ENCODE data around the gene CMTM7.
"Not testable (repeated sequence)": the region's sequence is repeated elsewhere in the genome, so short reads cannot be mapped to it uniquely, and the experiment has no call there.

Gene CMTM7

DNA sequence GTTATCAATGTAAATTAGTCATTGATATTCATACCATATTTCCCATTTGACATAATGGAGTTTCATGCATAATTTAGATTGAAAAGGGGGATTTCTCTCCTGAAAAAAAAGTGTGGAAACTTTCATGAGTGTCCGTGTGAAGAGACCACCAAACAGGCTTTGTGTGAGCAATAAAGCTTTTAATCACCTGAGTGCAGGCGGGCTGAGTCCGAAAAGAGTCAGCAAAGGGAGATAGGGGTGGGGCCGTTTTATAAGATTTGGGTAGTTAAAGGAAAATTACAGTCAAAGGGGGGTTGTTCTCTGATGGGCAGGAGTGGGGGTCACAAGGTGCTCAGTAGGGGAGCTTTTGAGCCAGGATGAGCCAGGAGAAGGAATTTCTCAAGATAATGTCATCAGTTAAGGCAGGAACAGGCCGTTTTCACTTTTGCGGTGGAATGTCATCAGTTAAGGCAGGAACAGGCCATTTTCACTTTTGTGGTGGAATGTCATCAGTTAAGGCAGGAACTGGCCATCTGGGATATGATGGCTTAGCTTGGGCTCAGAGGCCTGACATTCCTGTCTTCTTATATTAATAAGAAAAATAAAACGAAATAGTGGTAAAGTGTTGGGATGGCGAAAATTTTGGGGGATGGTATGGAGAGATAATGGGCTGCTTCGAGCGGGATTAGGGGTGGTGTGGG is 69.3 kb downstream of the CMTM7 start:
- DNase-seq (ENCODE audit: low spot score), result not testable (repeated sequence)

DNA sequence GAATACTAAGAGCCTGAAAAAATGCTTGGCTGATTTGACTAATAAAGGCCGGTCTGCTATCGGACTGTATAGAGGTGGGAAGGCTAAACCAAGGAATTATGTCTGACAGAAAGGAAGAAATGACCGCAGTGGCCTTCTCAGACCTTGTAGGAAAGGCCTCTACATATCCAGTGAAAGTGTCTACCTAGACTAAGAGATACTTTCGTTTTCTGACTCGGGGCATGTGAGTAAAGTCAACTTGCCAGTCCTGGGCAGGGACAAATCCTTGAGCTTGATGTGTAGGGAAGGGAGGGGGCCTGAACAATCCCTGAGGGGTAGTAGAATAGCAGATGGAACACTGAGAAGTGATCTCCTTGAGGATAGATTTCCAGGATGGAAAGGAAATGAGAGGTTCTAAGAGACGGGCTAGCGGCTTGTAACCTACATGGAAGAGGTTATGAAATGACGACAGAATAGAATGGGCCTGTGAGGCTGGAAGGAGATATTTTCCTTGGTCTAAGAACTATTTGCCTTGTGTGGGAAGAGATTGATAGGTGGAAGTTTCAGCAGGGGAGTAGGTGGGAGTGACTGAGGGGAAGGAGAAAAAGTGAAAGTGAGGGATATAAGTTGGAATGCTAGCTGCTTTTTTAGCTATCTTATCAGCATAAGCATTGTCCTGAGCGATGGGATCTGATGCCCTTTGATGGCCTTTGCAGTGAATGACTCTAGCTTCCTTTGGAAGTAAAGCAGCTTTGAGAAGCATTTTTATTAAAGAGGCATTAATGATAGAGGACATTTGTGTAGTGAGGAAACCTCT is 70.7 kb downstream of the CMTM7 start:
- DNase-seq (ENCODE audit: low spot score), result not testable (repeated sequence)

DNA sequence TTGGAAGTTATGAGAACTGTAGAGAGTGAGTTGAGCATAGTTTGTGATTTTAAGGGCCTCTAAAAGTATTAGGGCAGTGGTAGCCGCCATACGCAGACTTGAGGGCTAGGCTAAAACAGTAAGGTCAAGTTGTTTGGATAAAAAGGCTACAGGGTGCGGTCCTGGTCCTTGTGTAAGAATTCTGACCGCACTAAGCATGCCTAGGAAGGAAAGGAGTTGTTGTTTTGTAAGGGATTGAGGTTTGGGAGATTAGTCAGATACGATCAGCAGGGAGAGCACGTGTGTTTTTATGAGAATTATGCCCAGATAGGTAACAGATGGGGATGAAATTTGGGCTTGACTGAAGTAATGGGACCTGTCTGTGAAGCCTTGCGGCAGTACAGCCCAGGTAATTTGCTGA is 71.8 kb downstream of the CMTM7 start:
- DNase-seq (ENCODE audit: low spot score), result not testable (repeated sequence)

DNA sequence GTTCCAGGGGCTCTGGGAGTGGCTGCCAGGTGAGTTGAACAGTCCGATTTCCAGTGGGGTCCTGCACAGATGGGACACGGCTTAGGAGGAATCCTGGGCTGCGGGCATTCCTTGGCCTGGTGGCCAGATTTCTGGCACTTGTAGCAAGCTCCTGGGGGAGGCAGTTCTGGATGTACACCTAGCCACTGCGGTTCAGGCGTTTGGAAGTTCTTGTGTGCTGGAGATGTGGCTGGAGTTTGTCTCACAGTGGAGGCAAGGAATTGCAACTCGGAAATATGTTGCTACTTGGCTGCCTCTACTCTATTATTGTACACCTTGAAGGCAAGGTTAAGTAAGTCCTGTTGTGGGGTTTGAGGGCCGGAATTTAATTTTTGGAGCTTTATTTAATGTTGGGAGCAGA is 73.1 kb downstream of the CMTM7 start:
- not testable (repeated sequence) for DNase-seq (ENCODE audit: low spot score)

DNA sequence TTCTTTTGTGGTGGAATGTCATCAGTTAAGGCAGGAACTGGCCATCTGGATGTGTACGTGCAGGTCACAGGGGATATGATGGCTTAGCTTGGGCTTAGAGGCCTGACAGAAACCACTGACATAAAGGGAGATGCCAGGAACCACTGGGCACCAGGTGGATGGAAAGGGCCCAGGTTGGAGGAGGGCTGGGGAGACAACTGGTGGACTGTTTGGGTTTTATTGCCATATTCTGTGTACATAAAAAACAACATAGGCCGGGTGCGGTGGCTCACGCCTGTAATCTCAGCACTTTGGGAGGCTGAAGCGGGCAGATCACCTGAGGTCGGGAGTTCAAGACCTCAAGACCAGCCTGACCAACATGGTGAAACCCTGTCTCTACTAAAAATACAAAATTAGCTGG is 75.2 kb downstream of the CMTM7 start:
- not testable (repeated sequence) for DNase-seq (ENCODE audit: low spot score)

DNA sequence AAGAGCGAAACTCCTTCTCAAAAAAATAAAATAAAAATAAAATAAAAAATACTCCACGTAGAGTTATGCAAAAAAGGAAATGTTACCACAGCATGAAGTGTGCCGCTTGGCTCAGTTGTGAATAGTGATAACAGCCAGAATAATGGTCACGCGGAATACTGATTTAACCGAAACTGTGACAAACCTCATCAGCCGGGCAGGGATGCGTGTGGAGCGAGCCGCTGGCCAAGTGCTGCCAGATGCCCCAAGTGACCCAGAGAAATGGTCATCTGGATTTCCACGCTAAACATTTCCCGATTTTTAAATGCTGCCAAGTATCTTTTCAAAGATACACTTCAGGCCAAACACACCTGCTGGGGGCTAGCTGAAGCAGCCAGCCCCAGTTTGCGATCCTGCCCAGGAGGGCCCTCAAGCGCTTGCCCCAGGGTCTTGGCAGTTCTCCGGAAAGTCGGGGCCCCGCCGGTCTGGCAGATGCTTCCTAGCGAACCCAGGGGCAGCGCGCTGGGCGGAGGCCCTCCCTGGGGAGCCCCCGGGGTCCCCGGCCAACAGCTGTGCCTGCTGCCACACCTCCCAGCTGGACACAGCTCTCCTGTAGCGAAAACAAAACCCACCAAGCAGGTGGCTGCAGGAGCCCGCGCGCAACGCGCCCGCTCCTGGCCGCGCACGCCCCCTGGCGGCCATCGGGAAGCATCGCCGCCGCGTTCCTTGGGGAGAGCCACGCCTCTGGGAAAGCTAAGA is 75.8 kb downstream of the CMTM7 start:
- DNase-seq (ENCODE audit: low spot score), result peak; percentile 25

DNA sequence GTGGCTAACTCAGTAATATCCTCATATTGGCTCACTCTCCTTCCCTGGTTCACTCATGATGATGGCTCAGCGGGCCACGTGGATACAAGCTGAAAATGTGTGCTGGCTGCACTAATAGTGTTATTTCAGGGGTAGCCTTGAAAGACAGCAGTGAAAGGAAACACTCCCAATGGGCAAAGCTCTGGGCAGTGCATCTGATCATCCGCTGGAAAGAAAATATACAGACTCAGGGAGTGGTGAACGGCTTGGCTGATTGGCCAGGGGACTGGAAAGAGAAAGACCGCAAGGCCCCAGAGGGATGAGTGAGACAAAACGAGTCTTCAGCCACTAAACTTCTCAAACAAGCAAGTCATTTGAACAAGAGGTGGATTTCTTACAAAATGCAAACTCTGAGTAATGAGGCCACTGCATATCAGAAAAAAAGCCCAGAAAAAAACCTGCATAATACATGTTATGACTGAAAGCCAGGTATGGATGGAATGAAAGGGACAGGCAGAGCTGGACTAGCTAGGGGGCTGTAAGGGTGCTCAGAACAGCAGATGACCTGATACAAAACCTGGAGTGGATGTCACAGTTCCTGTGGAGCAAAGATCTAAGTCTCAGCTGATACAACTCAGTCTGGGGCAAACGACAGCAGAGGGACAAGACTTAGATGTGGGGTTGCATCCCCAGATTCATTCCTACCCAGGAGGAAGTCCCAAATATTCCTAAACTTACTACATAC is 77.7 kb downstream of the CMTM7 start:
- DNase-seq (ENCODE audit: low spot score), result no peak

DNA sequence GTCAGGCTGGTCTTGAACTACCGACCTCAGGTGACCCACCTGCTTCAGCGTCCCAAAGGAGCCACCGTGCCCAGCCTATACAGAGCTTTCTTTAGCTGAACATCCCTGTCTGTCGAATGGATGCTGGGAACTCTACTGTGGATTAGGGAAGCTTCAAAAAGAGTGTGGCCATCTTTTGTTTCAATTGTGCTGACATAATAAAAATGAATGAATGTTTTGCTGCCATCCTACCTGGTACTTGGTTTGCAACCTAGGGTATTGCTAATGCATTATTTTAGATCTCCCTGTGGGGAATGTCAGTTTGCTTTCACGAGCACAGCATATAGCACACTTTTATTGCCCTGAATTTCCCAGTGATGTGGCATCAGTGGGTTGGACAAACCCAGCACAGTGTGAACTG is 78.7 kb downstream of the CMTM7 start:
- no peak for DNase-seq (ENCODE audit: low spot score)

DNA sequence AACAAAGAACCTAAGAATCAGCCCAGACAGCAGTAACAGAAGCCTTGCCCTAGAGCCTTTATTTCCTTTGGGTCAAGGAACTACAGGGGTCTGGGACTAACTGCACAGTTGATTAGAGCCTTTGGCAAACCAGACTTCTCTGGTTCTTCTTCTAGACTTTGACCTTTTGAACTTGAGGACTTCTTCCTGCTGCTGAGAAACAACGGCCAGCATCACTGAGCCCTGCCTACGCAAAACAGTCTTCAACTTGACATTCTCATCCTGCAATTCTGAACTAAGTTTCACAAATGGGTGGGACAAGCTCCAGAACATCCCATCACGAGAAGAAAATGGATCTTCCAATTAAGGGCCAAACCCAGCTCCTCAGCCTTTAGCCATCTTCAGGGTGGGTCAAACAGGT is 79.6 kb downstream of the CMTM7 start:
- DNase-seq (ENCODE audit: low spot score), result no peak

DNA sequence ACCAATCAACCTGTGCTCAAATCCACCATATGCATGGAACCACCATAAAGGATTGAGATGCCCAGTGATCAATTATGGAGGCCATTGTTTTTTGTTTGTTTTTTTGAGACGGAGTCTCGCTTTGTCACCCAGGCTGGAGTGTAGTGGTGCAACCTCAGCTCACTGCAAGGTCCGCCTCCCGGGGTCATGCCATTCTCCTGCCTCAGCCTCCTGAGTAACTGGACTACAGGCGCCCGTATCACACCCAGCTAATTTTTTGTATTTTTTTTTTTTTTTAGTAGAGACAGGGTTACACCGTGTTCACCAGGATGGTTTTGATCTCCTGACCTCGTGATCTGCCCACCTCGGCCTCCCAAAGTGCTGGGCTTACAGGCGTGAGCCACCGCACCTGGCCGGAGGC is 80.5 kb downstream of the CMTM7 start:
- DNase-seq (ENCODE audit: low spot score), result not testable (repeated sequence)

DNA sequence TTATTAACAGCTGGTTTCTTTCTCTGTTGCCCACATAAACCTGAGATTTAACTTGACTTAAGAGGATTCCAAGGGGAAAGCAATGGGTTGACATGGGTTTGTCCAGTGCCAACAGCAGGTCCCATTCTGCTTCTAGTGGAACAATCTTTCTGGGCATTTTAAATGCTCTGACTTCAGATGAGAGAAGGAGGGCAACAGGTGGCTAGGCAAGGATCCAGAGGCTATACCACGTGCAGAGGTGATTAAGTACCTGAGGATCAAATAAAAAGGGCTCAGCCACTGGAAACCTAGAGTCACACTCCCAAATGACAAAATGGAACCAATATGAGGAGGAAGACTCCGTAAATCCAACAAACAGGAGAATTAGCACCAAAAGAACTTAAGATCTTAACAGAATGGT is 82.5 kb downstream of the CMTM7 start:
- no peak for DNase-seq (ENCODE audit: low spot score)

DNA sequence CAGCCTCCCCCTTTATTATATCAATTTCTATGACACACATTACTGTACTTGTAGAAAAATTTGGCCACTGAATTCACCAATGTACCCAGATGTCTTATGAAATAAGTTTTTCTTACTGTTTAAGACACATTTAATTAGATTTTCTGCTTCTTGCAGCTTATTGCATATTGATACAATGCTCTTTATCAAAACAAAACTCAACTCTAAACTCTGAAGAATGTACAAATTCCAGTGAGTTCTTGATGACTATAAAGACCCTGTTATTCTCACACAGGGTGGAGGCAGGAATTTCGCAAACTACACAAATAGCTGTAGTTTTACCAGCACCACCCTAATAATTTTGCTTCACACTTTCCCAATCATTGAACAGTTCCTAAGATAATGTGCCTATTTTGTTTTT is 89.0 kb downstream of the CMTM7 start:
- no peak for DNase-seq (ENCODE audit: low spot score)

DNA sequence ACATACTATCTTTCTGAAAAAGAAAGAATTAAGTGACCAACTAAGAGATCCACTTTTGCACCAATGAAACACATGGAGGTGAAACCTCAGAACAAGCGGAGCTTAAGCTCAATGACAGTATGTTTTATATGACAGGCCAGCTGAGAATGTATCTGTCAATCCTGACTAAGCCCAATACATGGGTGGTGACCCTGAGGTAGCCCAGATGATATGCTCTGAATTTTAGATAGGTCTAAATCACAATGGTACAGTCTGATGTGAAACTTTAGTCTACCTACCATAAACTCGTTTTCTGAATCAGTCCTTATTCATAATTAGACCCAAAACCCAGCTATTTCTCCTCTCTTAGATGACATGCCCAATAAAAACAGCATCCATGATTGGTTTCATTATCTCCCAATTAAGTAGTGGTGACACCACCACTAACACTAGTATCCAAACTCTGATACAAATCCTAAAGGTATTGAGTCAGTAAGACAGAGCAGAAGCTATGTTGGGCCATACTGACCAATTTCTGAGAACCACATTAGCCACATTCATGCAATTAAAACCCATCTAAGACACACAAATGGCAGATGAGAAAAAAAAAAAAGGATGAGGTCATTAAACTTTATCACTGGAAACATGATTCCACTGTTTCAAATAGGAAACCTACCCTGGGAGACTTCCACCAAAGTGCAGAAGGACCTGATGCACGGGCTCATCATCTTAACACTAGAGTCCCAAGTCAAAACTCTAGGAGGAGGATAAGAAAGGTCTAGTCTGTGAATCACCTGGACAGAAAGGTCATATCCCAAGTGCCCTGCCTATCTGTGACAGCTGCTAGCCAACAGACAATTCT is 90.4 kb downstream of the CMTM7 start:
- DNase-seq (ENCODE audit: low spot score), result no peak

DNA sequence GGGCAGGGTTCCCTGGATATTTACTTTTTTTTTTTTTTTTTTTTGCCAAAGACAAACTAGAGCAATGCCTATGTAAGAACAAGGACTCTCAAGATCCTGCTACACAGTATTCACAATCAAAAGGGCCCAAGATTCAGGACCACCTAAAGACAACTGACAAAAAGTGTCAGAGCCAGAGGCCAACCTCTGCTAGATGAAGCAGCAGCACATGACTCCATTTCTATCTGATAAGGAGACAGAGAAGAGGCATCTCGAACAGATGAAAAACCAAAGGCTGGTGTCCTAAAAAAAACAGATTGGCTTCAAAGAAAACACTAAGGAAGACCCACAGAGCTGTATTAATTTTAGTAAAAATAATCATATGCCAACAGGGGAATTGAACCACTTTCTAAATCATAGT is 91.0 kb downstream of the CMTM7 start:
- no peak for DNase-seq (ENCODE audit: low spot score)

DNA sequence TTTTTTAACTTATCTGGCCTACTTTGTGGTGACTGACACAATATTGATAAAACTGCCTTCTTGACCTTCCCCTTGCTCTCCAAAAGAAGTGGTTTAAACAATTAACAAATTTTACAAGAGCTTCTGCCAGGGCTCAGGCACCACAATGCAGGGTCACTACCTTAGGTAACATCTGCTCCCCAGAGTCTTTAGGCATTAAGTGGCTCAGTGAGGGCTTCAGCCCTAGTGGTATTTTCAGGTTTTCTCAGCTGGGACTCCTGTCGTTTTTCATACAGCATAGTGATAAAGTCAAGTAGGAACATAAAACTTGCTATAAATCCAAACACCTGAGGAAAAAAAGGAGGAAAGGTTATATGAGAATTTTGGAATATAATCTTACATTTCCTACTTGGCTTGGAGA is 92.1 kb downstream of the CMTM7 start:
- no peak for DNase-seq (ENCODE audit: low spot score)

DNA sequence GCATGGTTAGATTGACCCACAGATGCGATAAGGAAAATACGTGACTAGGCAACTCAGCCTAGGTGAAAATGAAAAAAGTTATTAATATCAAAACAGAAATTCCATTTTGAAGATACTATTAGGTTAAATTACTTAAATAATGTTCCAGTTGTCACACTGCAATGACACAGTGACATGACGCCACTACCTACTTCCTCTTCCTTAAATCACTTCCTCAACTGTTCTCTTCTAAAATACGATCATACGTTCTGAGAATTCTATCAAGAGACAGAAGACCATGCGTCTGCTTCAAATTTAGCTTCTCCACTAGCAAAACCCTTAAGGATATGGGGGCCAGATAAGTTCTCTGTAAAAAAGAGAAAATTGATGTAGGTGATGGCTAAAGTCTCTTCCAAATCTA is 92.8 kb downstream of the CMTM7 start:
- no peak for DNase-seq (ENCODE audit: low spot score)

DNA sequence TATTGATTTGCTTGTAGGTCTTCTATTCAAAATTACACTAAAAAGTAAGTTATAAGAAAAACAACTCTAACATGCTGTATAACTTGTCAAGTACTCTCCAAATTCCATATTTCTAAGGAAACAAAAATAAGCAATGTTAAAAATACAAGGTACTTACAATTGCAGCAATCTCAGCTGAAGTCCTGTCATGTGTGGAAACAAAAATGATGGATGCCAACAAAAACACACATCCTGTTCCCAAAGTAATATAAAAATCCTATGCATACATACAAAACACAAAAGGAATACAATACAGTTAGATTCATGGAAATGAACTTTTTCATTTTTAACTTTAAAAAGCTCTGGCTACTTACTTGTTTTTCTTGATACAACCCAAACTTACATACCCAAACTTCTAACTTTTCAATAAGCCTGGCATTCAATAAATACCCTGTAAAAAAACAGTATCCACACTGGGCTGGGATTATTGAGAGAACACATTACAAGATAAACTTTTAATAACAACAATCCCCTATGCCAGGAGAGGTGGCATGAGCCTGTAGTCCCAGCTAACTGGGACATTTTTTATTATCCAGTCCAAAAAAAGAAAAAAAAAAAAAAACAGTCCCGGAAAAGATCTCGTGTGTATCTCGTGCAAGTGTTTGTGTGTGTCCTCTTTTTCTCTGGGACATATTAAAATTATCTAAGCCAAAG is 96.3 kb downstream of the CMTM7 start:
- no peak for DNase-seq (ENCODE audit: low spot score)

DNA sequence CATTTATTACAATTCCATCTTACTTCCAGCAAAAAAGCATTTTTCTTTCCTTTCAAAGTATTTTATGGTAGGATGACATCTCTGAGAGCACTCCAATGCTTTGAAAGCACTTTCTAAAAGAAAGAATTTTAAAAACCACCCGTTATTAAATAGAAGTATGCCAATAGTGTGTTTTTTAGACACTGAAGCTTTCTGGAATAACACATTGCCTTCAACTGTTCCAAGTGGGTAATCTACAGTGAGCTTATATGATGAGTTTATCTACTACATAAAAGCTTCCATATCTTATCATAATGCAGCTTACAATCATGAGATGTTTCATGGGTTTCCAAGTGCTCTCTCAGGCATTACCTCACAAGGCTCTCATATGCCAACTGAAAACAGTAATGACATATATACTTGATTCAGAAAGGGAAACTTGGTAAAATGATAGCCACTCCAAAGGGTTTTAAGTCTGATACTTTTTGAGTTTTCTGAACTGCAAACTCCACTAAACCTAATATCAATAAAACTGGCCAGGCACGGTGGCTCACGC is 96.9 kb downstream of the CMTM7 start:
- no peak for DNase-seq (ENCODE audit: low spot score)

DNA sequence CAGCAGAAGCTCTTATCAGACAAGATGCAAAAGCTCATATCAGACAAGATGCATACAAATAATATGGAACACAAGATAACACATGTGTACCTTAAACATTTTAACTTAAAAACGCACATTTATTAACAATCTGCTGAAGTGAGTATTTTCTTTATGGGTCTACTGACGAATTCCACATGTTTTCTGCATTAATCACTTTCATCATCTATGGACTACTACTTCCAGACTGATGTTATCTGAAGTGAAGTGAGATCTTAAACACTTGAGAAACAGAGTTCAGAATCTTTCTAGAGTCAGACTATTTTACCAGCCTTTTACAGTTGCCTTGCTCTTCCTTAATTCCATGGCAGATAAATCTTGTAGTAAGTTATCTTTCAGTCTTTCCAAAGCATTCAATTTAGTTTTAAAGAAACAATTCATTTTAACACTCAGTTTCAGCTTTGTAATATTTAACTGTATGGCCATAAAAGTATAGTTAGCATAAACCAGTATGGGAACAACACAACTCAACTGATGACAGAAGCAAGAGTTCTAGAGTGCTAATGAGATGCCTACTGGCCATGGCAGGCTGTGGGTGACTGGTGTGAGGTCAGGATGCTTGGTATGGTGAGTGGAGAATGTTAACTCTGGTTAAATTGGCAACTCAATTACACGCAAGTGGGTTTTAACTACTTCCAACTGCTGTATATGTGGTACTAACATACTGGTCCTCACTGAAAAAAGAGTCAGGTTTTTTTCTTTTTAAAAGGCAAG is 101.2 kb downstream of the CMTM7 start:
- no peak for DNase-seq (ENCODE audit: low spot score)

Measured in RKO (cell line).